Measurements from ENCODE around the gene TRPM8. TPM values are rescaled to one million over a fixed set of nuclear protein-coding genes. Genes with fewer than 3 reads are reported as not detected.

Gene TRPM8
- total and polyA plus RNA-seq, 2 experiments from 2014 or later: 0.11 to 0.14 TPM

DNA sequence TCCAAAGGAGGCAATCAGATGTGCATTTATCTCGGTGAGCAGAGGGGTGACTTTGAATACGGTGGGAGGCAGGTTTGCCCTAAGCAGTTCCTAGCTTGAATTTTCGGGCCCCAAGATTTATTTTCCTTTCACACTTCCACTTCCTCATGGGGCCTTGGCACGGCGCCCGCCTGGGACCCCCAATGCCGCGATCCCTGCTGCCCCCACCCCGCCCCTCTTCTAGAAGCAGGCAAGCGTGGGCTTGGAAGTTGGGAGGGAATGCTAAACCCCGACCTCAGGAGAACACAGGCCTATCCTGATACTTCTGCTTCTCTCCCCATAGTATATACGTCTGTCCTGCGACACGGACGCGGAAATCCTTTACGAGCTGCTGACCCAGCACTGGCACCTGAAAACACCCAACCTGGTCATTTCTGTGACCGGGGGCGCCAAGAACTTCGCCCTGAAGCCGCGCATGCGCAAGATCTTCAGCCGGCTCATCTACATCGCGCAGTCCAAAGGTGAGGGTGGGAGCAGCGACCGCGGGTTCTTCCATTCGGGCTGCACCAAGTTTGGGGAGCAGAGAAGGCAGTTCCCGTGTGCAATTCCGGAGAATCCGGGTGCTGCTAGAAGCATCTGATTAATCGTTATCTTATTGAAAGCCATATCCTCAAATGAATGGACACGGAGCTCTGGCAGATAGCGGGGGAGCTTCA is 21.6 kb downstream of the TRPM8 start:
- peaks cover 2% of the 10 kb centered on the region; the same call in 1 of the 3 replicates for H3K4me1 Mint-ChIP-seq
- Histone ChIP-seq H3K4me1 (ENCODE audit: insufficient read depth) (0 out of 2 replicates have a peak, but pooled peaks cover 7% of the 10 kb centered on the region), H3K27me3 (ENCODE audit: insufficient read depth) (no peaks in the 10 kb centered on the region), H3K36me3 (ENCODE audit: insufficient read depth) (0 out of 2 replicates have a peak, but pooled peaks cover 3% of the 10 kb centered on the region), H4K20me1 (replicated peaks; ENCODE audit: insufficient read depth) (no peaks in the 10 kb centered on the region), H3F3A (replicated peaks; ENCODE audit: low read depth) (no peaks in the 10 kb centered on the region), H2AFZ (peak overlapping the region; percentile 35; the same call in 1 of the 2 replicates), H3K4me3 (peak overlapping the region; percentile 41), H3K27ac (ENCODE audit: low read depth) (no peak overlapping the region), H3K9me2 (ENCODE audit: insufficient read depth) (0 out of 2 replicates have a peak, but pooled peaks cover 4% of the 10 kb centered on the region), H3K79me2 (replicated peaks; ENCODE audit: insufficient read depth) (no peaks in the 10 kb centered on the region), H3K4me2 (peak overlapping the region; percentile 53; the same call in 1 of the 2 replicates)
- ATAC-seq (peak; percentile 69), DNase-seq (ENCODE audit: low spot score) (peak; percentile 42)
- H3K36me3 Mint-ChIP-seq (ENCODE audit: low read depth): no peaks in the 10 kb centered on the region; the same call in 2 of the 3 replicates
- peaks cover 8% of the 10 kb centered on the region for H3K27me3 Mint-ChIP-seq (ENCODE audit: insufficient read depth, low read depth, poor library complexity)
- H3K9me3 Mint-ChIP-seq: peaks cover 5% of the 10 kb centered on the region; the same call in 1 of the 3 replicates
- peak overlapping the region; percentile 66 for H3K4me3 Mint-ChIP-seq
- TF ChIP-seq POLR2AphosphoS5 (IDR thresholded peaks at IDR 0.05; ENCODE audit: low read depth) (no peak), EZH2phosphoT487 (IDR thresholded peaks at IDR 0.05; ENCODE audit: unreplicated experiment) (no peak), ZNF114 (CRISPR knock-in tag; IDR thresholded peaks at IDR 0.05) (no peak), ZNF331 (CRISPR knock-in tag; IDR thresholded peaks at IDR 0.05; ENCODE audit: low read depth) (no peak), JUNB (IDR thresholded peaks at IDR 0.05; ENCODE audit: unreplicated experiment) (no peak), STAT1 (IDR thresholded peaks at IDR 0.05; ENCODE audit: unreplicated experiment) (no peak), CREB1 (CRISPR knock-in tag; IDR thresholded peaks at IDR 0.05; ENCODE audit: low read depth) (no peak), ZNF462 (CRISPR knock-in tag; IDR thresholded peaks at IDR 0.05) (no peak), EZH2 (IDR thresholded peaks at IDR 0.05; ENCODE audit: low read depth, unreplicated experiment) (no peak), NANOG (IDR thresholded peaks at IDR 0.05; ENCODE audit: borderline replicate concordance) (no peak)
- TF ChIP-seq, protein P1, sequence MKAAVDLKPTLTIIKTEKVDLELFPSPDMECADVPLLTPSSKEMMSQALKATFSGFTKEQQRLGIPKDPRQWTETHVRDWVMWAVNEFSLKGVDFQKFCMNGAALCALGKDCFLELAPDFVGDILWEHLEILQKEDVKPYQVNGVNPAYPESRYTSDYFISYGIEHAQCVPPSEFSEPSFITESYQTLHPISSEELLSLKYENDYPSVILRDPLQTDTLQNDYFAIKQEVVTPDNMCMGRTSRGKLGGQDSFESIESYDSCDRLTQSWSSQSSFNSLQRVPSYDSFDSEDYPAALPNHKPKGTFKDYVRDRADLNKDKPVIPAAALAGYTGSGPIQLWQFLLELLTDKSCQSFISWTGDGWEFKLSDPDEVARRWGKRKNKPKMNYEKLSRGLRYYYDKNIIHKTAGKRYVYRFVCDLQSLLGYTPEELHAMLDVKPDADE (IDR thresholded peaks at IDR 0.05): no peak
- TF ChIP-seq, protein P2, sequence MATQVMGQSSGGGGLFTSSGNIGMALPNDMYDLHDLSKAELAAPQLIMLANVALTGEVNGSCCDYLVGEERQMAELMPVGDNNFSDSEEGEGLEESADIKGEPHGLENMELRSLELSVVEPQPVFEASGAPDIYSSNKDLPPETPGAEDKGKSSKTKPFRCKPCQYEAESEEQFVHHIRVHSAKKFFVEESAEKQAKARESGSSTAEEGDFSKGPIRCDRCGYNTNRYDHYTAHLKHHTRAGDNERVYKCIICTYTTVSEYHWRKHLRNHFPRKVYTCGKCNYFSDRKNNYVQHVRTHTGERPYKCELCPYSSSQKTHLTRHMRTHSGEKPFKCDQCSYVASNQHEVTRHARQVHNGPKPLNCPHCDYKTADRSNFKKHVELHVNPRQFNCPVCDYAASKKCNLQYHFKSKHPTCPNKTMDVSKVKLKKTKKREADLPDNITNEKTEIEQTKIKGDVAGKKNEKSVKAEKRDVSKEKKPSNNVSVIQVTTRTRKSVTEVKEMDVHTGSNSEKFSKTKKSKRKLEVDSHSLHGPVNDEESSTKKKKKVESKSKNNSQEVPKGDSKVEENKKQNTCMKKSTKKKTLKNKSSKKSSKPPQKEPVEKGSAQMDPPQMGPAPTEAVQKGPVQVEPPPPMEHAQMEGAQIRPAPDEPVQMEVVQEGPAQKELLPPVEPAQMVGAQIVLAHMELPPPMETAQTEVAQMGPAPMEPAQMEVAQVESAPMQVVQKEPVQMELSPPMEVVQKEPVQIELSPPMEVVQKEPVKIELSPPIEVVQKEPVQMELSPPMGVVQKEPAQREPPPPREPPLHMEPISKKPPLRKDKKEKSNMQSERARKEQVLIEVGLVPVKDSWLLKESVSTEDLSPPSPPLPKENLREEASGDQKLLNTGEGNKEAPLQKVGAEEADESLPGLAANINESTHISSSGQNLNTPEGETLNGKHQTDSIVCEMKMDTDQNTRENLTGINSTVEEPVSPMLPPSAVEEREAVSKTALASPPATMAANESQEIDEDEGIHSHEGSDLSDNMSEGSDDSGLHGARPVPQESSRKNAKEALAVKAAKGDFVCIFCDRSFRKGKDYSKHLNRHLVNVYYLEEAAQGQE (IDR thresholded peaks at IDR 0.05; ENCODE audit: unreplicated experiment): no peak
- TF ChIP-seq, protein P3, sequence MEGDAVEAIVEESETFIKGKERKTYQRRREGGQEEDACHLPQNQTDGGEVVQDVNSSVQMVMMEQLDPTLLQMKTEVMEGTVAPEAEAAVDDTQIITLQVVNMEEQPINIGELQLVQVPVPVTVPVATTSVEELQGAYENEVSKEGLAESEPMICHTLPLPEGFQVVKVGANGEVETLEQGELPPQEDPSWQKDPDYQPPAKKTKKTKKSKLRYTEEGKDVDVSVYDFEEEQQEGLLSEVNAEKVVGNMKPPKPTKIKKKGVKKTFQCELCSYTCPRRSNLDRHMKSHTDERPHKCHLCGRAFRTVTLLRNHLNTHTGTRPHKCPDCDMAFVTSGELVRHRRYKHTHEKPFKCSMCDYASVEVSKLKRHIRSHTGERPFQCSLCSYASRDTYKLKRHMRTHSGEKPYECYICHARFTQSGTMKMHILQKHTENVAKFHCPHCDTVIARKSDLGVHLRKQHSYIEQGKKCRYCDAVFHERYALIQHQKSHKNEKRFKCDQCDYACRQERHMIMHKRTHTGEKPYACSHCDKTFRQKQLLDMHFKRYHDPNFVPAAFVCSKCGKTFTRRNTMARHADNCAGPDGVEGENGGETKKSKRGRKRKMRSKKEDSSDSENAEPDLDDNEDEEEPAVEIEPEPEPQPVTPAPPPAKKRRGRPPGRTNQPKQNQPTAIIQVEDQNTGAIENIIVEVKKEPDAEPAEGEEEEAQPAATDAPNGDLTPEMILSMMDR (conservative IDR thresholded peaks at IDR 0.05; ENCODE audit: low read depth in 2 of 2): no peak
- peak overlapping the region; percentile 45; the same call in 1 of the 2 replicates for H3K27ac Mint-ChIP-seq

Data from GM23338 (cell line).